Measurements from ENCODE around the gene CCDC18. TPM values are rescaled to one million over a fixed set of nuclear protein-coding genes. Genes with fewer than 3 reads are reported as not detected.

Gene CCDC18
- total RNA-seq, 4 donors from 2014 or later: 4.6 to 7.8 (median 5.6) TPM

GRCh38 chr1:93244298-93245069, 64.0 kb downstream of the CCDC18 start:
- in situ Hi-C loops (cut with MboI; ENCODE audit: low sequenced_read_pairs in 4 of 4): no loop called here
- H3K27me3 ChIP-seq: no peaks in the 10 kb centered on the region
- H3K27ac ChIP-seq: no peak overlapping the region
- no peak overlapping the region for H3K4me3 ChIP-seq
- TF ChIP-seq POLR2A (IDR thresholded peaks at IDR 0.05) (no peak), CTCF (IDR thresholded peaks at IDR 0.05 in 4 of 5, conservative IDR thresholded peaks at IDR 0.05 in 1 of 5) (no peak)
- intact Hi-C loops (cut with DNase I; ENCODE audit: low total_unique reads): no loop called here
- no peaks in the 10 kb centered on the region for H3K36me3 ChIP-seq
- H3K4me1 ChIP-seq: no peaks in the 10 kb centered on the region
- no peak for ATAC-seq
- H3K9me3 ChIP-seq: no peaks in the 10 kb centered on the region
- DNase-seq: no peak

- TF ChIP-seq POLR2A (IDR thresholded peaks at IDR 0.05) (no peak), CTCF (IDR thresholded peaks at IDR 0.05 in 4 of 5, conservative IDR thresholded peaks at IDR 0.05 in 1 of 5) (no peak)
- intact Hi-C loops (cut with DNase I; ENCODE audit: low total_unique reads): no loop called here
- ATAC-seq (no peak), DNase-seq (no peak)
- Histone ChIP-seq H3K9me3 (no peaks in the 10 kb centered on the region), H3K27ac (no peak overlapping the region), H3K36me3 (no peaks in the 10 kb centered on the region), H3K27me3 (no peaks in the 10 kb centered on the region), H3K4me1 (no peaks in the 10 kb centered on the region), H3K4me3 (no peak overlapping the region)
- in situ Hi-C loops (cut with MboI; ENCODE audit: low sequenced_read_pairs in 4 of 4): no loop called here
These were observed 71.4 kb downstream of the CCDC18 start for GRCh38 chr1:93251966-93252365.

- TF ChIP-seq CTCF (IDR thresholded peaks at IDR 0.05 in 4 of 5, conservative IDR thresholded peaks at IDR 0.05 in 1 of 5) (no peak), POLR2A (IDR thresholded peaks at IDR 0.05) (no peak)
- no peak overlapping the region for H3K4me3 ChIP-seq
- intact Hi-C loops (cut with DNase I; ENCODE audit: low total_unique reads) (no loop called here), in situ Hi-C loops (cut with MboI; ENCODE audit: low sequenced_read_pairs in 4 of 4) (no loop called here)
- no peaks in the 10 kb centered on the region for H3K9me3 ChIP-seq
- no peaks in the 10 kb centered on the region for H3K4me1 ChIP-seq
- ATAC-seq (no peak), DNase-seq (no peak)
- H3K27ac ChIP-seq: no peak overlapping the region
- no peaks in the 10 kb centered on the region for H3K36me3 ChIP-seq
- no peaks in the 10 kb centered on the region for H3K27me3 ChIP-seq
These were observed 72.1 kb downstream of the CCDC18 start for GRCh38 chr1:93252598-93252997.

- intact Hi-C loops (cut with DNase I; ENCODE audit: low total_unique reads) (no loop called here), in situ Hi-C loops (cut with MboI; ENCODE audit: low sequenced_read_pairs in 4 of 4) (no loop called here)
- no peaks in the 10 kb centered on the region for H3K9me3 ChIP-seq
- H3K4me3 ChIP-seq: no peak overlapping the region
- no peaks in the 10 kb centered on the region for H3K27me3 ChIP-seq
- ATAC-seq (no peak), DNase-seq (no peak)
- TF ChIP-seq CTCF (IDR thresholded peaks at IDR 0.05 in 4 of 5, conservative IDR thresholded peaks at IDR 0.05 in 1 of 5) (no peak), POLR2A (IDR thresholded peaks at IDR 0.05) (no peak)
- no peaks in the 10 kb centered on the region for H3K4me1 ChIP-seq
- H3K36me3 ChIP-seq: no peaks in the 10 kb centered on the region
- H3K27ac ChIP-seq: no peak overlapping the region
These were observed 73.0 kb downstream of the CCDC18 start for GRCh38 chr1:93253516-93253915.
